Prostate gland (tissue), 2 donors: ENCODE data around the gene TESMIN.

Experiments used
- CTCF ChIP-seq, 4 experiments: fragments of 200-600 bp in 2 of 4; fragments of 450-650 bp in 2 of 4; sonication (generic) in 2 of 4; IDR thresholded peaks; 1 replicate in 3 of 4; 2 replicates in 1 of 4; pipeline ENCODE4 v1.5.1; 2016 to 2019; ENCODE audit warnings: antibody characterized with exemption in 4 of 4, mild to moderate bottlenecking in 2 of 4, moderate library complexity in 2 of 4
- POLR2A ChIP-seq: fragments of 450-650 bp; IDR thresholded peaks from one replicate; pipeline ENCODE4 v1.6.1; 2016; ENCODE audit warnings: antibody characterized with exemption, mild to moderate bottlenecking

- TF ChIP-seq CTCF (IDR thresholded peaks at IDR 0.05) (no peak), POLR2A (no peak)
Measured at GRCh38 chr11:68762481-68762880, 11.2 kb upstream of the TESMIN start.
